Panc1 (cell line): ENCODE measurements around the gene ALG14. TPM values are rescaled to one million over a fixed set of nuclear protein-coding genes. Genes with fewer than 3 reads are reported as not detected.

Source experiments
- ATAC-seq: fragments of 200-7000 bp; cut with Tn5 transposase; 2 replicates; pipeline ENCODE4 v1.9.1; 2020; ENCODE audit warnings: mild to moderate bottlenecking, moderate library complexity
- BruUV-seq: library from RNA; stranded (reverse); fragments of 400-500 nt; replicated peaks from 2 replicates; lab custom pipeline; 2021; lab: Mats Ljungman, UMichigan
- CTCF ChIA-PET: fragments of 300-600 bp; sonication (Branson Sonifier 250); formaldehyde crosslinking; loops from one replicate; lab custom pipeline; 2022; ENCODE audit warnings: antibody characterized with exemption; lab: Charles Lee
- POLR2A ChIA-PET: fragments of 300-600 bp; sonication (Branson Sonifier 250); formaldehyde crosslinking; loops from one replicate; lab custom pipeline; 2022; ENCODE audit warnings: antibody characterized with exemption; lab: Charles Lee
- DNase-seq: peaks from one replicate; pipeline ENCODE4 v3.0.0-alpha.2; 2010; ENCODE audit warnings: low read depth, low spot score
- H3K27ac ChIP-seq: 2 replicates; pipeline ENCODE4 v1.5.1; 2011; ENCODE audit warnings: mild to moderate bottlenecking, low read length, inconsistent platforms
- H3K27me3 ChIP-seq: fragments of 200-500 bp; sonication (Bioruptor generic); 2 replicates; pipeline ENCODE4 v1.6.0; 2014; ENCODE audit warnings: low read length, inconsistent platforms; ENCODE audit not compliant: control insufficient read depth, insufficient read depth
- H3K36me3 ChIP-seq: fragments of 200-500 bp; sonication (Bioruptor generic); 2 replicates; pipeline ENCODE4 v1.5.1; 2014; ENCODE audit warnings: inconsistent platforms, mild to moderate bottlenecking, low read length, moderate library complexity; ENCODE audit not compliant: control insufficient read depth, insufficient read depth
- H3K4me1 ChIP-seq: 2 replicates; pipeline ENCODE4 v1.5.1; 2011; ENCODE audit warnings: inconsistent platforms, mild to moderate bottlenecking, low read length, moderate library complexity; ENCODE audit not compliant: control insufficient read depth, insufficient read depth
- H3K4me3 ChIP-seq, 2 experiments: 2 replicates each; pipeline ENCODE4 v1.5.1; 2011 to 2012; ENCODE audit warnings: low read depth in 2 of 2, low read length in 2 of 2, mild to moderate bottlenecking in 2 of 2, inconsistent platforms in 1 of 2, moderate library complexity in 1 of 2
- H3K9me3 ChIP-seq: fragments of 200-500 bp; sonication (Bioruptor generic); 2 replicates; pipeline ENCODE4 v1.5.1; 2014; ENCODE audit warnings: low read depth, mild to moderate bottlenecking, inconsistent platforms, low read length, moderate library complexity; ENCODE audit not compliant: control insufficient read depth, insufficient read depth
- POLR2AphosphoS5 ChIP-seq: IDR thresholded peaks from 2 replicates; pipeline ENCODE4 v1.6.1; 2012; ENCODE audit warnings: mild to moderate bottlenecking, low read depth, low read length, moderate library complexity
- SIN3A ChIP-seq: IDR thresholded peaks from 2 replicates; pipeline ENCODE4 v1.6.1; 2012; ENCODE audit warnings: low read depth, mild to moderate bottlenecking, low read length, moderate library complexity, borderline replicate concordance; ENCODE audit not compliant: insufficient read depth
- TCF7L2 ChIP-seq: IDR thresholded peaks from 2 replicates; pipeline ENCODE4 v1.6.1; 2011; ENCODE audit warnings: mild to moderate bottlenecking, low read depth, low read length, inconsistent platforms
- in situ Hi-C: cut with HindIII; loops from 2 replicates; pipeline ENCODE4 v1.10.0; 2016; ENCODE audit warnings: low sequenced_read_pairs, low pct_unique_long_range_greater_than_20kb
- intact Hi-C: fragments of 100-400 bp; cut with micrococcal nuclease; formaldehyde crosslinking; loops from one replicate; pipeline ENCODE4 v1.10.0; 2022; ENCODE audit not compliant: unreplicated experiment
- total RNA-seq: library from RNA; stranded (reverse); gene quantifications from one replicate; pipeline ENCODE4 v1.2.1, GENCODE V29; 2021; ENCODE audit not compliant: unreplicated experiment
- TF ChIP-seq, protein P1 (sequence below), 2 experiments: IDR thresholded peaks; 2 replicates each; pipeline ENCODE4 v1.6.1; 2011 to 2012; ENCODE audit warnings: low read depth in 2 of 2, control low read depth in 1 of 2, low read length in 1 of 2, mild to moderate bottlenecking in 1 of 2, moderate library complexity in 1 of 2; ENCODE audit not compliant: insufficient read depth in 1 of 2
- TF ChIP-seq, protein P2 (sequence below): fragments of 450-650 bp; IDR thresholded peaks from 2 replicates; pipeline ENCODE4 v1.5.1; 2017; ENCODE audit warnings: mild to moderate bottlenecking

Gene ALG14
- total RNA-seq, 1 experiment from 2014 or later, result 4.1 TPM

DNA sequence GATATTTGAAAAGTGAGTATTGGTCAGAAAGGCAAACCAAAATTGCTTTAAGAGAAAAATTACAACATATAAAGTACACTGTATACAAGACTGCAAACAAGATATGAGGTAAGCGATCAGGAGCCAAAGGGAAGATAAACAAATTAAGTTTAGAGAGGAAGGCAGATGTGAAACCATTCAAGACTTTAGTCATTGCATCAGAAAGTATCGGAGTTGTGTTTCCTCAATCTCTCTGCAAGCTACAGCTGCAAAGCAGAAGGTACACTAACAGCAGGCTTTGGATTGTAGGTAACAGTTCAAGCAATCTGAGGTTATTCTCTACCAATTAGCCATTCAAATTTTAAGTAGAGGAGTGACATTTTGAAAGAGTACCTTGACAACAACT lies 23.1 kb upstream of the ALG14 start:
- POLR2A ChIA-PET, result no interaction called here
- TF ChIP-seq SIN3A (no peak), POLR2AphosphoS5 (no peak), TCF7L2 (no peak)
- TF ChIP-seq, protein P1, sequence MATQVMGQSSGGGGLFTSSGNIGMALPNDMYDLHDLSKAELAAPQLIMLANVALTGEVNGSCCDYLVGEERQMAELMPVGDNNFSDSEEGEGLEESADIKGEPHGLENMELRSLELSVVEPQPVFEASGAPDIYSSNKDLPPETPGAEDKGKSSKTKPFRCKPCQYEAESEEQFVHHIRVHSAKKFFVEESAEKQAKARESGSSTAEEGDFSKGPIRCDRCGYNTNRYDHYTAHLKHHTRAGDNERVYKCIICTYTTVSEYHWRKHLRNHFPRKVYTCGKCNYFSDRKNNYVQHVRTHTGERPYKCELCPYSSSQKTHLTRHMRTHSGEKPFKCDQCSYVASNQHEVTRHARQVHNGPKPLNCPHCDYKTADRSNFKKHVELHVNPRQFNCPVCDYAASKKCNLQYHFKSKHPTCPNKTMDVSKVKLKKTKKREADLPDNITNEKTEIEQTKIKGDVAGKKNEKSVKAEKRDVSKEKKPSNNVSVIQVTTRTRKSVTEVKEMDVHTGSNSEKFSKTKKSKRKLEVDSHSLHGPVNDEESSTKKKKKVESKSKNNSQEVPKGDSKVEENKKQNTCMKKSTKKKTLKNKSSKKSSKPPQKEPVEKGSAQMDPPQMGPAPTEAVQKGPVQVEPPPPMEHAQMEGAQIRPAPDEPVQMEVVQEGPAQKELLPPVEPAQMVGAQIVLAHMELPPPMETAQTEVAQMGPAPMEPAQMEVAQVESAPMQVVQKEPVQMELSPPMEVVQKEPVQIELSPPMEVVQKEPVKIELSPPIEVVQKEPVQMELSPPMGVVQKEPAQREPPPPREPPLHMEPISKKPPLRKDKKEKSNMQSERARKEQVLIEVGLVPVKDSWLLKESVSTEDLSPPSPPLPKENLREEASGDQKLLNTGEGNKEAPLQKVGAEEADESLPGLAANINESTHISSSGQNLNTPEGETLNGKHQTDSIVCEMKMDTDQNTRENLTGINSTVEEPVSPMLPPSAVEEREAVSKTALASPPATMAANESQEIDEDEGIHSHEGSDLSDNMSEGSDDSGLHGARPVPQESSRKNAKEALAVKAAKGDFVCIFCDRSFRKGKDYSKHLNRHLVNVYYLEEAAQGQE (IDR thresholded peaks at IDR 0.05; ENCODE audit: insufficient read depth in 1 of 2, low read depth in 2 of 2, low read length in 1 of 2), result no peak
- TF ChIP-seq, protein P2, sequence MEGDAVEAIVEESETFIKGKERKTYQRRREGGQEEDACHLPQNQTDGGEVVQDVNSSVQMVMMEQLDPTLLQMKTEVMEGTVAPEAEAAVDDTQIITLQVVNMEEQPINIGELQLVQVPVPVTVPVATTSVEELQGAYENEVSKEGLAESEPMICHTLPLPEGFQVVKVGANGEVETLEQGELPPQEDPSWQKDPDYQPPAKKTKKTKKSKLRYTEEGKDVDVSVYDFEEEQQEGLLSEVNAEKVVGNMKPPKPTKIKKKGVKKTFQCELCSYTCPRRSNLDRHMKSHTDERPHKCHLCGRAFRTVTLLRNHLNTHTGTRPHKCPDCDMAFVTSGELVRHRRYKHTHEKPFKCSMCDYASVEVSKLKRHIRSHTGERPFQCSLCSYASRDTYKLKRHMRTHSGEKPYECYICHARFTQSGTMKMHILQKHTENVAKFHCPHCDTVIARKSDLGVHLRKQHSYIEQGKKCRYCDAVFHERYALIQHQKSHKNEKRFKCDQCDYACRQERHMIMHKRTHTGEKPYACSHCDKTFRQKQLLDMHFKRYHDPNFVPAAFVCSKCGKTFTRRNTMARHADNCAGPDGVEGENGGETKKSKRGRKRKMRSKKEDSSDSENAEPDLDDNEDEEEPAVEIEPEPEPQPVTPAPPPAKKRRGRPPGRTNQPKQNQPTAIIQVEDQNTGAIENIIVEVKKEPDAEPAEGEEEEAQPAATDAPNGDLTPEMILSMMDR, result no peak
- Histone ChIP-seq H3K27ac (no peak overlapping the region), H3K4me1 (no peaks in the 10 kb centered on the region), H3K27me3 (no peaks in the 10 kb centered on the region), H3K9me3 (no peaks in the 10 kb centered on the region), H3K36me3 (no peaks in the 10 kb centered on the region), H3K4me3 (no peak overlapping the region)
- BruUV-seq, result no TSS peak
- no peak for ATAC-seq
- intact Hi-C loops, result no loop called here
- in situ Hi-C loops, result no loop called here
- CTCF ChIA-PET, result no interaction called here
- DNase-seq, result no peak

DNA sequence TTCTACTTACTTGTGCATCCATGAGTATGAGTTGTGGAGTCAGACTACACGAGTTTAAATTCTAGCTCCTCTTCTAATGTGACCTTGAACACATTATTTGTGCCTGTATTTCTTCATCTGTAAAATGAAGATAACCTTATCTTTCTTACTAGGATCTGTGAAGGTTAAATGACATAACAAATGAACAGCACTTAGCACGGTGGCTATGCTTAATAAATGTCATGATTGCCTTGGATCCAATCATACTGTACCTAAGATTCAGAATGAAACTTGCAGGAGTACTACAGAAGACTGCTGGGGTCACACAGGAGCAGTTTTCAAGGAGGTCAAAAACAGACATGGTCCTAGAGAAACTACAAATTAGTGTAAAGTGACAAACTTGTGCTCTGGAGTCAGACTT lies 22.2 kb upstream of the ALG14 start:
- intact Hi-C loops, result no loop called here

More for the DNA sequence above, 22.2 kb upstream of the ALG14 start:
- Histone ChIP-seq H3K27me3 (no peaks in the 10 kb centered on the region), H3K4me1 (no peaks in the 10 kb centered on the region), H3K9me3 (no peaks in the 10 kb centered on the region), H3K36me3 (no peaks in the 10 kb centered on the region), H3K27ac (no peak overlapping the region), H3K4me3 (no peak overlapping the region)
- CTCF ChIA-PET, result no interaction called here
- DNase-seq, result no peak
- BruUV-seq, result no TSS peak
- POLR2A ChIA-PET, result no interaction called here
- no peak for ATAC-seq
- TF ChIP-seq, protein P2, result no peak
- TF ChIP-seq, protein P1 (IDR thresholded peaks at IDR 0.05; ENCODE audit: insufficient read depth in 1 of 2, low read depth in 2 of 2, low read length in 1 of 2), result no peak
- TF ChIP-seq POLR2AphosphoS5 (no peak), TCF7L2 (no peak), SIN3A (no peak)
- in situ Hi-C loops, result no loop called here
